Epithelial cell of prostate (primary cell): ENCODE results near the gene IL2RA.

Experiments used
- DNase-seq: peaks from one replicate; pipeline ENCODE4 v3.0.0-alpha.2; 2011; ENCODE audit warnings: low read depth, low spot score
- H3K27ac ChIP-seq: fragments of 450-650 bp; 2 replicates; pipeline ENCODE4 v1.5.1; 2017; ENCODE audit warnings: mild to moderate bottlenecking

IL2RA gene

DNA sequence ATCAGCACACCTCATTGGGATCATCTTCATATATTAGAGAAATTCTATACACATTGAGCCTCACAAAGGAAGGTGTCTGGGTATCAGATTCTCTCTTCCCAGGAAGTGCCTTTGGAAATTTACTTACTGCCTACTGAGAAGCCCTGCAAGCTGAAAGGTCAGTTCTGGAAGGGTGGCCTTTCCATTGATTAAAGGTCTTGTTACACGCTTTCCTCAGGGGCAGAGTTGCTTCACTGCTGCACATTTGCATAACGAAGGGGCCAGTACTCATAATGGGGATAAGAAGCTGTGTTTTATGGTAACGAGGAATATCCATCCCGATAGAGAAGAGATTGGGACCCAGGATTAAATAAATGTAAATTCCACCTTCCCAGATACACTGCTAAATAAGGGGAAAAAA lies 65.5 kb downstream of the IL2RA start:
- DNase-seq, result no peak
- H3K27ac ChIP-seq, result no peak overlapping the region

GRCh38 chr10:5992398-5992797 lies 69.8 kb downstream of the IL2RA start:
- no peak overlapping the region for H3K27ac ChIP-seq
- DNase-seq, result no peak

DNA sequence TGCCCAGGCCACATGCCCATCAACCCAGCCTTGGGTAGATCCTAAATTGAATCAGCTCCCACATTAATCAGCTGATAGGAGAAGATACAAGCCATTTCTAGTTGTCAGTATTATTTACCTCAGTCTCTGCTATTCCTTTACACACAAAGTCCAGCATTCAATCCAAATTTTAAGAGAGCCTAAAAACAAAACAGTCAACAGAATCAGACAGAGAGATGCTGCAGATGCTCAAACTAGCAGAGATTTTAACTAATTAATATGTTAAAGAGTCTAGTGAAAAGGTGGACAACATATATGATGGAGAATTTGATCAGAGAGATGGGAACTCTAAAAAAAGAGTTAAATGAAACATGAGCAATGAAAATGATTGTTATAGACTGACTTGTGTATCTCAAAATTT lies 70.5 kb downstream of the IL2RA start:
- no peak for DNase-seq
- H3K27ac ChIP-seq, result no peak overlapping the region

DNA sequence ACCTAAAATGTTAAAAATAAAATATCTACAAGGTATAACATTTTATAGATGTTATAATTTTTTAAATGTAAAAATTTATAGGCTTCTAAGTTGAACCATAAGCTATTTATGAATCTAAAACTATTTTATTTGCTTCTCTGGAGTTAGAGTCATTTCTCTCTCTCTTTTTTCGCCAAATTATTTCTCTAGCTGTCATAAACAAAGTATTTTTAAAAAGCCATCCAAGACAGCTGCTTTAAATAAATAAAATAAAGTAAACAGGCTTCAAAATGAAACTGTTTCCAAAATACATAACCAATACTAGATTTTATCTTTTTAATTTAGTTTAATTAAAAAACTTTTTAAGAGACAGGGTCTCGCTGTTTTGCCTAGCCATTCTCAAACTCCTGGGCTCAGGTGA lies 72.4 kb downstream of the IL2RA start:
- no peak for DNase-seq

GRCh38 chr10:5988336-5988920 lies 73.7 kb downstream of the IL2RA start:
- DNase-seq, result no peak
- no peak overlapping the region for H3K27ac ChIP-seq

More for the DNA sequence above, 72.4 kb downstream of the IL2RA start:
- no peak overlapping the region for H3K27ac ChIP-seq

DNA sequence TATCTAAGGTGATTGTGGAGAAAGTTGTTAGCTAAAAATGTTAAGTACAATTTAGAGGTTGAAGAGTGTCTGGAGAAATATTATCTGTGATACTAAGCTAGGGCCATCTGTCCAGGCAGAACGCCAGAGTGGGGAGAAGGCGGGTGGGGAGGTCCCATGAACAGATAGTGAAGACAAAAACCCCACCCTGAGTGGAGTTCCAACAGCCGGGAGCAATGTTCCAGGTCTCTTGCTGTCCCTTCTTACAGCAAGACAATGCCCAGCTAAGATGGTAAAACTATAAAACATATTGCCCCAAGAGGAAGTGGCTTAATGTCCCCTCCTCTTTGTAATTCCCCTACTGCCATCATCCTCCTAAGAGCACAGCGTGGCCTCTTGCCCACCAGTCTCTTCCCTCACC lies 74.4 kb downstream of the IL2RA start:
- DNase-seq, result no peak
- no peak overlapping the region for H3K27ac ChIP-seq

- H3K27ac ChIP-seq, result no peak overlapping the region
- no peak for DNase-seq
Measured at GRCh38 chr10:5985029-5985428, 77.1 kb downstream of the IL2RA start.

- H3K27ac ChIP-seq, result no peak overlapping the region
- DNase-seq, result no peak
Measured at GRCh38 chr10:5983774-5984173, 78.4 kb downstream of the IL2RA start.

DNA sequence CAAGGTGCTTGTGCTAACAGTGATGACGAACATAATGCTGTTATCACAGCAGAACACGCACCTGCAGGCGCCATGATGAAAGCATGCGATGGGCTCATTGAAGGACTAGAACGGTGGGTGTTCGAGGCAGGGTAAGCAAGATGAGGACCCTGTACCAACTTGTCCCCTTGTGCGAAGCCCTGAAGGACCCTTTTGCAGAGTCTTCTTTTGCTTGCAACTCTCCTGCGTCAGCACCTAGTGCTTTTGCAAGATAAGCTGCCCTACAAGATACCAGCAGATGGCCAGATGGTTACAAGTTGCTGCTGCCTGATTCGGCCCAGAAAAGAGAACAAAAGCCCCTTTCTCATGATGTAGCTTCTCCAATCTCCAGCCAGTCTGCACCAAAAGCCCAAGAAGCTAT lies 80.6 kb downstream of the IL2RA start:
- H3K27ac ChIP-seq, result no peak overlapping the region
- no peak for DNase-seq

- H3K27ac ChIP-seq, result no peak overlapping the region
- DNase-seq, result no peak
Measured at GRCh38 chr10:5978230-5978489, 84.0 kb downstream of the IL2RA start.

GRCh38 chr10:5977471-5978229 lies 84.5 kb downstream of the IL2RA start, which contains the start of gene IL15RA:
Gene IL15RA, minus strand, starts transcription at chr10:5977543. Its CDS starts 51 bp downstream, at chr10:5977492.
- DNase-seq, result peak; percentile 16
- H3K27ac ChIP-seq, result peak within 1 kb of the TSS; percentile 15

GRCh38 chr10:5976512-5977470 lies 85.4 kb downstream of the IL2RA start:
- H3K27ac ChIP-seq, result no peak overlapping the region

DNA sequence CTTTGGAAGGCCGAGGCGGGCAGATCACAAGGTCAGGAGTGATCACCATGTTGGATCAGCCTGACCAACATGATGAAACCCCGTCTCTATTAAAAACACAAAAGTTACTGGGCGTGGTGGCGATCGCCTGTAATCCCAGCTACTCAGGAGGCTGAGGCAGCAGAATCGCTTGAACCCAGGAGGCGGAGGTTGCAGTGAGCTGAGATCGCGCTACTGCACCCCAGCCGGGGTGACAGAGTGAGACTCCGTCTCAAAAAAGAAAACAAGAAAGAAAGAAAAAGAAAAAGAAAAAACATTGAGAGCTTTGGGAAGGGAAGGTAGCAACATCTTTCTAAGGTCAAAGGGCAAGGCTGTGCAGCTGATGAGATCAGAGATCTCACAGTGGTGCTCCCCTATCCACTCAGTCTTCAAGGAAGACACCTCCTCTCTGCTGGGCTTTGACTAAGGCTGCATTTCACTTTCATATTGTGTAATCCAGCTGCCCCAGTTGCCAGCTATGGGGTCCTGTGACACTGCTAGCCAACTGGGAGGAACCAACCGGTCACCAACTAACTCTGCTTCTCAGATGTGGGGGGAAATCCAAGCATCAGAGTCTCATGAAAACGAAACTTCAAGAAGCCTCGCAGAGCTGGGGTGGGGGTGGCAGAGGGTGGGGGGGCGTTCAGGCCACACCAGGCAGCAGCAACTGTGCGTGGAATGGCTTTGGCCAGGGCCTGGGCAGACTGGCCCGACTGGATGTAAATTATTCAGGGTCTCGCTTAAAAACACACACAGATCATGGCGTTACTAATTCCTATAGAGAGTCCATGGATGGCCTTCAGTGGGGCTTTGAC lies 86.3 kb downstream of the IL2RA start:
- no peak for DNase-seq
- no peak overlapping the region for H3K27ac ChIP-seq

More at GRCh38 chr10:5976512-5977470, 85.4 kb downstream of the IL2RA start:
- no peak for DNase-seq

DNA sequence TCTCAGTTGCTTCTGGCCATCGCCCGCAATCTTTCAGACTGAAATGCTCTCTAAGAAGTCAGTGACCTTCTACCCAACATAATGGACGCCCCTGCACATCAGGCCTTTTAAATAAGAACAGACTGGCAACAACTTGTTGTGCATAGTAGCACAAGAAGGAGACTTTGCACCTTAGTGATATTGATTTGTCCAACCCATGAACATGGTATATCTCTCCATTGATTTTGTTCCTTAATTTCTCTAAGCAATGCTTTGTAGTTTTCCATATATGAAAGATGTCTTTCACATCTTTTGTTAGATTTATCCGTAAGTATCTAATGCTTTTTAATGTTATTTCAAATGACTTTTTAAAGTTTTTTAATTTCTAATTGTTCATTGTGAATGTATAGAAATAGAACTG lies 89.1 kb downstream of the IL2RA start:
- no peak for DNase-seq
- no peak overlapping the region for H3K27ac ChIP-seq

- no peak overlapping the region for H3K27ac ChIP-seq
- DNase-seq, result no peak
Measured at GRCh38 chr10:5971886-5972285, 90.3 kb downstream of the IL2RA start.

DNA sequence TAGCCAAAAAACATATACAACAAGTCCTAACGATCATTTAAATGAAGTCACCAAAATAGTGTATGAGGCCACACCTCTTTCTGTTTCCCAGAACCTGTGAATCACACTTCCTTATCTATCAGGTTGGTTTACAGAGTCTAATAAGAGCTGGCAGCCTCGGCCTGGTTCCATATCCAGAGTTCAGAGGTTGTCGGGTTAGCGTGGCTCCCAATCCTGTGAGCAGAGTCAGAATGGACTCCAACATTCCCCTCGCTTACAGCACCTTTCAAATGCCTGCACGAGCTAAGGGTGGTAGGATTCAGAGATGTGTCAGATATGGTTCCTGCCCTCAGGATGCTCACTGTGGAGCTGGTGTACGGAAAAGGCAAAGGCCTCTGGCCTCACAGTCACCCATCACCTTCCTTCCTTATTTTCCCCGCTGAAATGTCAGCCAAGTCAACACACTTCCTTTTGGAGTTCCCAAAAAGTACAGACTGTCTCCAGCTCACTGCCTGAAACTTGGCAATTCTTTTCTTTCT lies 90.8 kb downstream of the IL2RA start:
- peak; percentile 29 for DNase-seq
- H3K27ac ChIP-seq, result no peak overlapping the region

GRCh38 chr10:5970527-5970926 lies 91.6 kb downstream of the IL2RA start:
- no peak for DNase-seq
- no peak overlapping the region for H3K27ac ChIP-seq

GRCh38 chr10:5970066-5970465 lies 92.1 kb downstream of the IL2RA start:
- no peak for DNase-seq

DNA sequence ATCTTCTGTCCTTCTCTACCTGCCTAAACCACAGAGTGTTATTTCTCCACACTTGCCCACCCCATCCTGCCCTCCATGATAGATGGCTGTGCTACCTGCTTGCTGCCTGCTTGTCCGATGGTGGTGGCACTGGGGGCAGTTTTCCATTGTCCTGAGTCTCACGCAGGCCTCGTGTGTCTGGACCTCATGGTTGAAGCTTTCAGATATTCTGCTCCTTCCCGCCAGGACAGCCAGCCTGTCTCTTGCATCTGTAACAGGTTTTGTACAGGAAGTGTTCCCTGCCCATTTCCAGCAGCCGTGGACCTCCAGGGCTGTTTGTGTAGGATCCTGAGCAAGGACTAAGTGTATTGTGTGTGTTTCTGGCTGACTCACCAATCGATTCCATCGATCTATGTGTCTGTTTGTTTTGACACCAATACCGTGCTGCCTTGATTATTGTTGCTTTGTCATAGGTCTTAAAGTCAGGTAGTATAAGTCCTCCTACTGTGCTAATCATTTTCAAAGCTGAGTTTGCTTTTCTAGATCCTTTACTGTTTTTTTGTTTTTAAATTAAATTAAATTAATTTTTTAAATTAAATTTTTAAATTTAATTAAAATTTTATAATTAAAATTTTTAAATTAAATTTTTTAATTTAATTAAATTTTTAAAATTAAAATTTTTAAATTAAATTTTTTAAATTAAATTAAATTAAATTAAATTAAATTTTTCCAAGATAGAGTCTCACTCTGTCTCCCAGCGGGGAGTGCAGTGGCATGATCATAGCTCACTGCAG lies 93.3 kb downstream of the IL2RA start:
- no peak overlapping the region for H3K27ac ChIP-seq
- no peak for DNase-seq

More at GRCh38 chr10:5970066-5970465, 92.1 kb downstream of the IL2RA start:
- no peak overlapping the region for H3K27ac ChIP-seq
